OCI-LY1 (cell line): ENCODE data around the gene AKAP13.

Experiments
- H2AFZ ChIP-seq: fragments of 200-600 bp; sonication (generic), shearing (Covaris generic); 2 replicates; pipeline ENCODE4 v1.6.0; 2014; ENCODE audit warnings: antibody characterized with exemption, mild to moderate bottlenecking, low read length
- H3F3A ChIP-seq: fragments of 200-600 bp; sonication (generic), shearing (Covaris generic); 2 replicates; pipeline ENCODE4 v1.6.0; 2014; ENCODE audit warnings: mild to moderate bottlenecking, antibody characterized with exemption, low read length, moderate library complexity; ENCODE audit not compliant: insufficient read depth
- H3K27ac ChIP-seq: fragments of 200-600 bp; sonication (generic); 2 replicates; pipeline ENCODE4 v1.5.1; 2014; ENCODE audit warnings: low read length, mixed run types, mild to moderate bottlenecking, low read depth; ENCODE audit not compliant: poor library complexity, severe bottlenecking
- H3K27me3 ChIP-seq: fragments of 200-600 bp; sonication (generic); 2 replicates; pipeline ENCODE4 v1.6.0; 2014; ENCODE audit warnings: antibody characterized with exemption, mild to moderate bottlenecking, low read length, moderate library complexity; ENCODE audit not compliant: insufficient read depth
- H3K36me3 ChIP-seq: fragments of 200-600 bp; sonication (generic); 2 replicates; pipeline ENCODE4 v1.6.1; 2014; ENCODE audit warnings: mild to moderate bottlenecking, antibody characterized with exemption, low read length, moderate library complexity, mixed read lengths; ENCODE audit not compliant: insufficient read depth
- H3K4me1 ChIP-seq: fragments of 200-600 bp; sonication (generic); 2 replicates; pipeline ENCODE4 v1.5.1; 2014; ENCODE audit warnings: mild to moderate bottlenecking, low read length, moderate library complexity; ENCODE audit not compliant: insufficient read depth, severe bottlenecking
- H3K4me2 ChIP-seq: fragments of 200-600 bp; sonication (generic), shearing (Covaris generic); 2 replicates; pipeline ENCODE4 v1.6.1; 2014; ENCODE audit warnings: low read length
- H3K4me3 ChIP-seq: fragments of 200-600 bp; sonication (generic); 2 replicates; pipeline ENCODE4 v1.5.1; 2014; ENCODE audit warnings: low read length, low read depth, mild to moderate bottlenecking, mixed read lengths; ENCODE audit not compliant: poor library complexity, severe bottlenecking
- H3K79me2 ChIP-seq: fragments of 200-600 bp; shearing (Covaris generic); 2 replicates; pipeline ENCODE4 v1.6.1; 2016; ENCODE audit warnings: mixed run types, low read length, mixed read lengths; ENCODE audit not compliant: insufficient read depth
- H3K9ac ChIP-seq: fragments of 200-600 bp; sonication (generic), shearing (Covaris generic); 2 replicates; pipeline ENCODE4 v1.6.1; 2014; ENCODE audit warnings: mild to moderate bottlenecking, low read length, mixed read lengths
- H3K9me2 ChIP-seq: fragments of 200-600 bp; sonication (generic), shearing (Covaris generic); 2 replicates; pipeline ENCODE4 v1.6.1; 2014; ENCODE audit warnings: low read depth, mild to moderate bottlenecking, low read length, mixed read lengths
- H3K9me3 ChIP-seq: fragments of 200-600 bp; shearing (Covaris generic); 2 replicates; pipeline ENCODE4 v1.6.1; 2014; ENCODE audit warnings: low read length, mixed read lengths
- H4K20me1 ChIP-seq: fragments of 200-600 bp; sonication (generic), shearing (Covaris generic); 2 replicates; pipeline ENCODE4 v1.6.0; 2016; ENCODE audit warnings: mild to moderate bottlenecking, low read length; ENCODE audit not compliant: insufficient read depth
- EZH2 ChIP-seq: fragments of 200-600 bp; sonication (generic), shearing (Covaris generic); IDR thresholded peaks from 2 replicates; pipeline ENCODE4 v1.8.0; 2017; ENCODE audit warnings: borderline replicate concordance, mixed run types, mild to moderate bottlenecking, antibody characterized with exemption, low read length, moderate library complexity, mixed read lengths
- TF ChIP-seq, protein P1 (sequence below): fragments of 200-600 bp; sonication (generic), shearing (Covaris generic); IDR thresholded peaks from 2 replicates; pipeline ENCODE4 v1.5.1; 2017; ENCODE audit warnings: mild to moderate bottlenecking, antibody characterized with exemption, low read length, moderate library complexity, mixed read lengths

AKAP13 gene

DNA sequence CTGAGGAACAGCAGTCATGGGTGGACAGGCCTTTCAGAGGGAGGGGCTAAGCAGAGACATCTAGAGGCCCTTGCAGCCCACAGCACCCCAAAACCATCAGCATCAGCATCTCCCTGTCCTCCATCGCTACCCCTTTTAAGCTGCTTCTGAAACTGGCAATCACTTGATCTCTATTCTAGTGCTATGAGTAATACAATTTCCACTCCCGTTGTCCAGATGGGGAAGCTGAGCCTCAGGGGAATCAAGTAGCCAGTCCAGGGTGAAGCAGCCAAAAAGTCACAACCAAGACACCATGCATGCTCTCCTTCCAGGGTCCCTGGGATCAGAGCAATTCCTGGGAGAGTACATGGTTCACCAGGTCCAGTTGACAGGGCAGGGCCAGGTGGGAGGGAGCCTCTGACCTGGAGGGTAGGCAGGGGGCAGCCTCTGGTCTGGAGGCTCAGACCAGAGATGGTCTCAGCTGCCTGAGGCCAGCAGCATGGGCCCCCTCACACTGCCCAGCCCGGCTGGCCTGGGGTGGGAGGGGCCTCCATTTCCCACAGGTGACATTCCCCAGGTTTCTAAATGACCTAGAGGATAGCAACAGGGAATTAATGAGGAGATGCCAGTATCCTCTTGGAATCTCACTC lies 384.4 kb downstream of the AKAP13 start:
- Histone ChIP-seq H3K27me3 (no peaks in the 10 kb centered on the region), H3K9ac (no peak overlapping the region), H3K79me2 (no peaks in the 10 kb centered on the region), H3K9me3 (no peaks in the 10 kb centered on the region), H3F3A (no peaks in the 10 kb centered on the region), H3K9me2 (no peaks in the 10 kb centered on the region), H3K4me1 (no peaks in the 10 kb centered on the region), H3K36me3 (no peaks in the 10 kb centered on the region), H2AFZ (no peak overlapping the region), H3K27ac (no peak overlapping the region), H3K4me2 (no peak overlapping the region), H3K4me3 (no peak overlapping the region), H4K20me1 (no peaks in the 10 kb centered on the region)
- TF ChIP-seq EZH2, result no peak
- TF ChIP-seq, protein P1, sequence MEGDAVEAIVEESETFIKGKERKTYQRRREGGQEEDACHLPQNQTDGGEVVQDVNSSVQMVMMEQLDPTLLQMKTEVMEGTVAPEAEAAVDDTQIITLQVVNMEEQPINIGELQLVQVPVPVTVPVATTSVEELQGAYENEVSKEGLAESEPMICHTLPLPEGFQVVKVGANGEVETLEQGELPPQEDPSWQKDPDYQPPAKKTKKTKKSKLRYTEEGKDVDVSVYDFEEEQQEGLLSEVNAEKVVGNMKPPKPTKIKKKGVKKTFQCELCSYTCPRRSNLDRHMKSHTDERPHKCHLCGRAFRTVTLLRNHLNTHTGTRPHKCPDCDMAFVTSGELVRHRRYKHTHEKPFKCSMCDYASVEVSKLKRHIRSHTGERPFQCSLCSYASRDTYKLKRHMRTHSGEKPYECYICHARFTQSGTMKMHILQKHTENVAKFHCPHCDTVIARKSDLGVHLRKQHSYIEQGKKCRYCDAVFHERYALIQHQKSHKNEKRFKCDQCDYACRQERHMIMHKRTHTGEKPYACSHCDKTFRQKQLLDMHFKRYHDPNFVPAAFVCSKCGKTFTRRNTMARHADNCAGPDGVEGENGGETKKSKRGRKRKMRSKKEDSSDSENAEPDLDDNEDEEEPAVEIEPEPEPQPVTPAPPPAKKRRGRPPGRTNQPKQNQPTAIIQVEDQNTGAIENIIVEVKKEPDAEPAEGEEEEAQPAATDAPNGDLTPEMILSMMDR, result no peak

DNA sequence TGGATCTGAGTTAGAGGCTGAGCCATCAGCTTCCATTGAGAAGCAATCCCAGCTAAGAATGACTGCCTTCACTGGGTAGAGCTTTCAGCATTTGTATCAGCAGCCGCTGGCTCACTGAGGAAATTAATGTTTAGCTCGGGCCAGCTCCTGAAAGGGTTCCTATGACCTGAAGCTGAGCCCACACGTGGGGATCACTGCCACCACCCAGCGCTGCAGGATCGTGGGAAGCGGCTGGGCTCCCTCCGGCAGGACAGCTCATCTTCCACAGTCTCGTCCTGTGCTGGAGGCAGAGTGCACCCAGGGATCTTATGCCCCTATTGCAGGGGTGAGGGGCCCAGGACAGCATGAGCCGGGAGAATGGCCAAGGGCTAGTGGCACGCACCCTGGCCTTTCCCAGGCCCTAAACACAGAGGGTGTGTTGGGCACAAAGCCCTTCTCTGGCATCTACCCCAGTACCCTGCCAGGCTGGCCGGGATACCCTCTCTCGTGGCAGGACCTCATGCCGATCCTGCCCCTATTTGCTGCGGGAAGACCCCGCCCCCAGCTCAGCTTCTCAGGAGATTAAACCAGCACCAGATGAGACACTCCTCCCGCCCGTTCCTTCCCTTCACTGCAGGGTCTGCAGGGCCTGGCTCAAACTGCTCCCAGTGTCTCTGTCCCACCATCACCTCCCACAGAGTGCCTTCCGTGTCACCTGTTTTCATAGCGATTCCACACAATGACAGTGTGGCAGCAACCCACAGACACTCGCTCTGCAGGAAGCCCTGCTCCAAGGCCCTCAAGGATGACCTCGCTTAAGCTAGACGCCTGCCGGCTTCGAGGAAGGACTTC lies 385.8 kb downstream of the AKAP13 start:
- H4K20me1 ChIP-seq, result no peaks in the 10 kb centered on the region
- TF ChIP-seq, protein P1, result no peak
- TF ChIP-seq EZH2, result no peak
- H3K4me3 ChIP-seq, result no peak overlapping the region
- no peaks in the 10 kb centered on the region for H3K9me3 ChIP-seq
- H2AFZ ChIP-seq, result no peak overlapping the region
- no peak overlapping the region for H3K9ac ChIP-seq
- H3F3A ChIP-seq, result no peaks in the 10 kb centered on the region
- no peak overlapping the region for H3K27ac ChIP-seq
- no peaks in the 10 kb centered on the region for H3K27me3 ChIP-seq
- no peaks in the 10 kb centered on the region for H3K79me2 ChIP-seq
- H3K4me2 ChIP-seq, result no peak overlapping the region
- no peaks in the 10 kb centered on the region for H3K36me3 ChIP-seq
- H3K4me1 ChIP-seq, result no peaks in the 10 kb centered on the region
- H3K9me2 ChIP-seq, result no peaks in the 10 kb centered on the region

DNA sequence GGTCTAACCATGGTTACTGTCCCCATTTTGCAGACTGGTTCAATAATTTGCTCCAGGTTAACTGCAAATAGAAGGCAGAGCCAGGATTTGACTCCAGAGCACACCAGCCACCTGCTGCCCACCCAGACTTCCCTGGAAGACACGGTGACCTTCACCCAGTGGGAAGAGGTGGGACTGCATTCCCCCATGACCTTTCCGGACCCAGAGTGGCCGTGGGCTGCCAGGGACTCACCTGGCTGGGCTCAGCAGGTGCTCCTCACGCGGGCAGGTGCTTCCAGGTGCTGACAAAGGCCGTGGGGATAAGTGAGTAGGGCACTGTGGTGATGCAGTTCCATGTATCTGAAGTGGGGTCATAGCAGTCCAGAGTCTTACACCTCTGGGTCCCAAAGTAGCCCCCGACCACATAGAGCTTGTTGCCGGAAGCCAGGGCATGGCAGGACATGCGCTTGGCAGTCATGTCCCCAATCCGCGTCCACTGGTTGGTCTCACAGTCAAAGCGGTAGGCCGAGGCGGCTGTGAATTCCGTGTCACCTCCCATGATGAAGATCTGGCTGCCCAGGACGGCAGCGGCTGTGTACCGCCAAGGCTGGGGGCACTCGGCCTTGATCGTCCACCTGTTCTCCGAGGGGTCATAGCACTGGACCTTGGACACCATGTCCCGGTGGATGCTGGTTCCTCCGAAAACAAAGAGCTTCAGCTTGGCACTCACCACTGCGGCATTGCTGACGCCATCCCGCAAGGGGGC lies 387.6 kb downstream of the AKAP13 start:
- no peak overlapping the region for H3K4me2 ChIP-seq
- H3K4me3 ChIP-seq, result no peak overlapping the region
- no peaks in the 10 kb centered on the region for H3F3A ChIP-seq
- H3K27ac ChIP-seq, result no peak overlapping the region
- H4K20me1 ChIP-seq, result no peaks in the 10 kb centered on the region
- TF ChIP-seq EZH2, result no peak
- TF ChIP-seq, protein P1, result no peak
- no peaks in the 10 kb centered on the region for H3K9me2 ChIP-seq
- no peaks in the 10 kb centered on the region for H3K79me2 ChIP-seq
- H3K27me3 ChIP-seq, result no peaks in the 10 kb centered on the region
- no peaks in the 10 kb centered on the region for H3K36me3 ChIP-seq
- no peaks in the 10 kb centered on the region for H3K9me3 ChIP-seq
- H3K4me1 ChIP-seq, result no peaks in the 10 kb centered on the region
- no peak overlapping the region for H3K9ac ChIP-seq
- H2AFZ ChIP-seq, result no peak overlapping the region
